Measurements from ENCODE around the gene EHF. TPM values are rescaled to one million over a fixed set of nuclear protein-coding genes. Genes with fewer than 3 reads are reported as not detected.

Gene EHF
- total and polyA plus RNA-seq, 2 of the 13 experiments (the other 11 are each of a cell fraction or from before 2014, with no cell fraction given) = 0.04 to 0.46 TPM

GRCh38 chr11:34643311-34643710 lies 22.4 kb downstream of the EHF start:
- ATAC-seq = no peak

More at GRCh38 chr11:34643311-34643710, 22.4 kb downstream of the EHF start:
- no peaks in the 10 kb centered on the region for H3K27me3 ChIP-seq (ENCODE audit: control insufficient read depth in 1 of 2, insufficient read depth in 2 of 2, low read length in 2 of 2)
- H3K4me1 ChIP-seq (ENCODE audit: insufficient read depth, low read length) = peaks cover 74% of the 10 kb centered on the region
- H3K27ac ChIP-seq (ENCODE audit: extremely low read length, insufficient read depth, low read length) = no peak overlapping the region
- DNase-seq (ENCODE audit: low spot score) = no peak
- in situ Hi-C loops (cut with HindIII; ENCODE audit: extremely low pct_ligation_motif_present, low pct_unique_long_range_greater_than_20kb) (no loop called here), intact Hi-C loops (cut with micrococcal nuclease; ENCODE audit: unreplicated experiment) (no loop called here)
- no peaks in the 10 kb centered on the region for H3K36me3 ChIP-seq (replicated peaks in 1 of 2; ENCODE audit: control insufficient read depth in 1 of 2, insufficient read depth in 2 of 2, low read length in 2 of 2)
- no peak for FAIRE-seq
- no TSS peak for BruUV-seq (replicated peaks)
- no peaks in the 10 kb centered on the region for H3K9me3 ChIP-seq (ENCODE audit: low read length)
- 100% methylated on average over 1 of the region's 3 CpGs for WGBS (ENCODE audit: low lambda C conversion rate)
- H4K20me1 ChIP-seq (ENCODE audit: insufficient read depth, low read length) = no peaks in the 10 kb centered on the region
- no peaks in the 10 kb centered on the region for H3K79me2 ChIP-seq (ENCODE audit: insufficient read depth, low read length)
- ChIA-PET POLR2A (interaction anchor here (1.9 to 8.8 kb wide), 2 partner anchors 11 to 43 kb away, joined by 5 to 145 read pairs; no protein-coding TSS in a partner anchor), CTCF (ENCODE audit: low intra/inter-chr PET ratio, low total read pairs) (no interaction called here)
- H3K4me2 ChIP-seq (ENCODE audit: low read depth, low read length) = no peak overlapping the region
- no peak for TF ChIP-seq ZNF550 (CRISPR knock-in tag; IDR thresholded peaks at IDR 0.05; ENCODE audit: borderline replicate concordance)
- no peak for TF ChIP-seq ATAD3A (CRISPR knock-in tag; IDR thresholded peaks at IDR 0.05)
- no peak for TF ChIP-seq TP53 (CRISPR knock-in tag; conservative IDR thresholded peaks at IDR 0.05)
- no peak for TF ChIP-seq SPEN (CRISPR knock-in tag; IDR thresholded peaks at IDR 0.05; ENCODE audit: low read depth)
- TF ChIP-seq ZFX (CRISPR knock-in tag; IDR thresholded peaks at IDR 0.05; ENCODE audit: low read depth) = no peak
- no peak for TF ChIP-seq NRL (CRISPR knock-in tag; IDR thresholded peaks at IDR 0.05; ENCODE audit: borderline replicate concordance)
- TF ChIP-seq, protein P1, sequence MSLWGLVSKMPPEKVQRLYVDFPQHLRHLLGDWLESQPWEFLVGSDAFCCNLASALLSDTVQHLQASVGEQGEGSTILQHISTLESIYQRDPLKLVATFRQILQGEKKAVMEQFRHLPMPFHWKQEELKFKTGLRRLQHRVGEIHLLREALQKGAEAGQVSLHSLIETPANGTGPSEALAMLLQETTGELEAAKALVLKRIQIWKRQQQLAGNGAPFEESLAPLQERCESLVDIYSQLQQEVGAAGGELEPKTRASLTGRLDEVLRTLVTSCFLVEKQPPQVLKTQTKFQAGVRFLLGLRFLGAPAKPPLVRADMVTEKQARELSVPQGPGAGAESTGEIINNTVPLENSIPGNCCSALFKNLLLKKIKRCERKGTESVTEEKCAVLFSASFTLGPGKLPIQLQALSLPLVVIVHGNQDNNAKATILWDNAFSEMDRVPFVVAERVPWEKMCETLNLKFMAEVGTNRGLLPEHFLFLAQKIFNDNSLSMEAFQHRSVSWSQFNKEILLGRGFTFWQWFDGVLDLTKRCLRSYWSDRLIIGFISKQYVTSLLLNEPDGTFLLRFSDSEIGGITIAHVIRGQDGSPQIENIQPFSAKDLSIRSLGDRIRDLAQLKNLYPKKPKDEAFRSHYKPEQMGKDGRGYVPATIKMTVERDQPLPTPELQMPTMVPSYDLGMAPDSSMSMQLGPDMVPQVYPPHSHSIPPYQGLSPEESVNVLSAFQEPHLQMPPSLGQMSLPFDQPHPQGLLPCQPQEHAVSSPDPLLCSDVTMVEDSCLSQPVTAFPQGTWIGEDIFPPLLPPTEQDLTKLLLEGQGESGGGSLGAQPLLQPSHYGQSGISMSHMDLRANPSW (CRISPR knock-in tag; IDR thresholded peaks at IDR 0.05; ENCODE audit: borderline replicate concordance) = no peak
- no peak for TF ChIP-seq ZMAT3 (CRISPR knock-in tag; conservative IDR thresholded peaks at IDR 0.05)
- no peak for TF ChIP-seq NFE2 (CRISPR knock-in tag; IDR thresholded peaks at IDR 0.05)
- no peak for TF ChIP-seq ZNF557 (CRISPR knock-in tag; IDR thresholded peaks at IDR 0.05)
- TF ChIP-seq, protein P2, sequence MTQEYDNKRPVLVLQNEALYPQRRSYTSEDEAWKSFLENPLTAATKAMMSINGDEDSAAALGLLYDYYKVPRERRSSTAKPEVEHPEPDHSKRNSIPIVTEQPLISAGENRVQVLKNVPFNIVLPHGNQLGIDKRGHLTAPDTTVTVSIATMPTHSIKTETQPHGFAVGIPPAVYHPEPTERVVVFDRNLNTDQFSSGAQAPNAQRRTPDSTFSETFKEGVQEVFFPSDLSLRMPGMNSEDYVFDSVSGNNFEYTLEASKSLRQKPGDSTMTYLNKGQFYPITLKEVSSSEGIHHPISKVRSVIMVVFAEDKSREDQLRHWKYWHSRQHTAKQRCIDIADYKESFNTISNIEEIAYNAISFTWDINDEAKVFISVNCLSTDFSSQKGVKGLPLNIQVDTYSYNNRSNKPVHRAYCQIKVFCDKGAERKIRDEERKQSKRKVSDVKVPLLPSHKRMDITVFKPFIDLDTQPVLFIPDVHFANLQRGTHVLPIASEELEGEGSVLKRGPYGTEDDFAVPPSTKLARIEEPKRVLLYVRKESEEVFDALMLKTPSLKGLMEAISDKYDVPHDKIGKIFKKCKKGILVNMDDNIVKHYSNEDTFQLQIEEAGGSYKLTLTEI (CRISPR knock-in tag; conservative IDR thresholded peaks at IDR 0.05) = no peak
- TF ChIP-seq GLI4 (CRISPR knock-in tag; IDR thresholded peaks at IDR 0.05; ENCODE audit: borderline replicate concordance) = no peak
- TF ChIP-seq ZNF784 (CRISPR knock-in tag; IDR thresholded peaks at IDR 0.05; ENCODE audit: borderline replicate concordance) = no peak
- TF ChIP-seq RORA (CRISPR knock-in tag; IDR thresholded peaks at IDR 0.05) = no peak
- TF ChIP-seq MBD4 (IDR thresholded peaks at IDR 0.05; ENCODE audit: borderline replicate concordance, low read length) = no peak
- no peak overlapping the region for H2AFZ ChIP-seq (ENCODE audit: low read length)
- H3K9ac ChIP-seq (ENCODE audit: insufficient read depth, low read depth, low read length) = no peak overlapping the region
- H3K4me3 ChIP-seq (replicated peaks in 1 of 3; ENCODE audit: insufficient read depth in 1 of 3, low read depth in 2 of 3, low read length in 3 of 3) = no peak overlapping the region

Data from HepG2 (cell line).